Naive thymus-derived CD4-positive, alpha-beta T cell (primary cell): ENCODE data around the gene DNASE1L1. TPM values are rescaled to one million over a fixed set of nuclear protein-coding genes. Genes with fewer than 3 reads are reported as not detected.

Source experiments
- ATAC-seq: fragments of 150-1000 bp; cut with Tn5 transposase; 2 replicates; pipeline ENCODE4 v1.10.0; 2021; ENCODE audit warnings: mild to moderate bottlenecking, moderate library complexity
- CTCF ChIA-PET: fragments of 350-600 bp; sonication (Branson Sonifier 250); formaldehyde crosslinking; loops from one replicate; lab custom pipeline; 2021; ENCODE audit warnings: antibody characterized with exemption; lab: Charles Lee
- POLR2A ChIA-PET: fragments of 350-600 bp; sonication (Branson Sonifier 250); formaldehyde crosslinking; loops from one replicate; lab custom pipeline; 2021; ENCODE audit warnings: antibody characterized with exemption, inconsistent platforms; lab: Charles Lee
- DNase-seq, 9 donors: peaks; one replicate each; pipeline versions ENCODE4 v3.0.0 to v3.0.0-alpha.2; 2020 to 2022; ENCODE audit warnings: mixed read lengths in 1 of 9
- H3K27ac ChIP-seq: one replicate; pipeline ENCODE4 v1.7.0; 2013; ENCODE audit warnings: mild to moderate bottlenecking, low read depth, low read length, moderate library complexity
- H3K27me3 ChIP-seq, 2 donors: one replicate each; pipeline ENCODE4 v1.7.0; 2013; ENCODE audit warnings: low read length in 2 of 2, mild to moderate bottlenecking in 2 of 2, moderate library complexity in 2 of 2; ENCODE audit not compliant: control insufficient read depth in 2 of 2, insufficient read depth in 2 of 2
- H3K36me3 ChIP-seq, 3 experiments: 1 replicate in 2 of 3; 2 replicates in 1 of 3; pipeline ENCODE4 v1.7.0; 2013; ENCODE audit warnings: low read length in 3 of 3, mild to moderate bottlenecking in 3 of 3, moderate library complexity in 1 of 3; ENCODE audit not compliant: insufficient read depth in 3 of 3, control insufficient read depth in 2 of 3
- H3K4me1 ChIP-seq, 2 donors: one replicate each; pipeline ENCODE4 v1.7.0; 2013; ENCODE audit warnings: low read length in 2 of 2, mild to moderate bottlenecking in 2 of 2, moderate library complexity in 1 of 2; ENCODE audit not compliant: control insufficient read depth in 2 of 2, insufficient read depth in 2 of 2
- H3K4me3 ChIP-seq: 2 replicates; pipeline ENCODE4 v1.7.0; 2013; ENCODE audit warnings: mild to moderate bottlenecking, low read length
- H3K9me3 ChIP-seq, 3 experiments: 1 replicate in 2 of 3; 2 replicates in 1 of 3; pipeline ENCODE4 v1.7.0; 2013; ENCODE audit warnings: low read length in 3 of 3; ENCODE audit not compliant: control insufficient read depth in 2 of 3
- H3K27ac Mint-ChIP-seq, 9 donors: one replicate each; pipeline ENCODE4 v1.8.0; 2020 to 2022; ENCODE audit warnings: mixed read lengths in 9 of 9, mild to moderate bottlenecking in 8 of 9, moderate library complexity in 5 of 9, inconsistent platforms in 2 of 9
- H3K27me3 Mint-ChIP-seq, 5 donors: one replicate each; pipeline ENCODE4 v1.8.0; 2021 to 2022; ENCODE audit warnings: mixed read lengths in 5 of 5, mild to moderate bottlenecking in 1 of 5
- H3K36me3 Mint-ChIP-seq, 5 donors: one replicate each; pipeline ENCODE4 v1.8.0; 2020 to 2022; ENCODE audit warnings: mixed read lengths in 5 of 5, mild to moderate bottlenecking in 3 of 5, inconsistent platforms in 1 of 5
- H3K4me1 Mint-ChIP-seq, 7 donors: one replicate each; pipeline ENCODE4 v1.8.0; 2020 to 2022; ENCODE audit warnings: mixed read lengths in 7 of 7, mild to moderate bottlenecking in 3 of 7, inconsistent platforms in 1 of 7
- H3K4me3 Mint-ChIP-seq, 10 donors: one replicate each; pipeline ENCODE4 v1.8.0; 2020 to 2022; ENCODE audit warnings: mild to moderate bottlenecking in 10 of 10, mixed read lengths in 10 of 10, moderate library complexity in 6 of 10, inconsistent platforms in 2 of 10
- H3K9me3 Mint-ChIP-seq, 11 donors: one replicate each; pipeline ENCODE4 v1.8.0; 2020 to 2022; ENCODE audit warnings: mixed read lengths in 11 of 11, mild to moderate bottlenecking in 4 of 11, inconsistent platforms in 1 of 11, moderate library complexity in 1 of 11
- intact Hi-C, 2 donors: fragments of 100-400 bp; cut with micrococcal nuclease; formaldehyde crosslinking; loops; one replicate each; pipeline ENCODE4 v1.15.1; 2023
- polyA plus RNA-seq, 2 donors: library from polyadenylated mRNA; unstranded; fragments of 300-500 nt; fragmentation: Illumina TruSeq; gene quantifications; one replicate each; pipeline ENCODE4 v1.2.3, GENCODE V29; 2021
- total RNA-seq, 6 experiments: library from RNA in 5 of 6; stranded (reverse) in 5 of 6; gene quantifications; 1 replicate in 5 of 6; 2 replicates in 1 of 6; pipeline ENCODE4 v1.2.3 and lab custom pipeline; 2021 to 2026

Gene DNASE1L1
- 10 to 100 TPM; 18.4 to 31.1 (median 21.7) TPM for total RNA-seq
- 10 to 100 TPM; 11.1 to 19.6 TPM for polyA plus RNA-seq
- total RNA-seq (lab: John Stamatoyannopoulos, UW), result 22.7 reads per million, percentile 53 among the genes with 10 or more reads in this experiment

GRCh38 chrX:154409222-154409871 lies at the start of gene DNASE1L1:
DNASE1L1 (minus strand) TSS chrX:154409254; CDS start chrX:154405568, 3,686 bp downstream.
- ATAC-seq (peak; percentile 67), DNase-seq (no peak)
- Mint-ChIP-seq H3K4me3 (peak within 1 kb of the TSS in 9 of 10 donors; percentile 10 to 81 (median 60)), H3K36me3 (peaks cover 0 to 4% (median 0%) of the 10 kb centered on the region in 5 donors), H3K27ac (peak within 1 kb of the TSS in 7 of 9 donors; percentile 36 to 75 (median 62)), H3K4me1 (peaks cover 9 to 22% (median 12%) of the 10 kb centered on the region in 7 donors), H3K9me3 (peaks cover 0 to 3% (median 0%) of the 10 kb centered on the region in 11 donors), H3K27me3 (no peaks in the 10 kb centered on the region)
- intact Hi-C loops, result no loop called here
- Histone ChIP-seq H3K27ac (peak within 1 kb of the TSS; percentile 14), H3K4me3 (no peak within 1 kb of the TSS), H3K27me3 (no peaks in the 10 kb centered on the region), H3K4me1 (peaks cover 6 to 7% of the 10 kb centered on the region in 2 donors), H3K36me3 (no peaks in the 10 kb centered on the region), H3K9me3 (no peaks in the 10 kb centered on the region)
- POLR2A ChIA-PET, result interaction anchor here (1.0 to 5.2 kb wide), 3 partner anchors 9 to 80 kb away, joined by 4 to 77 read pairs (median 4); partner anchors contain the start of gene RPL10
- CTCF ChIA-PET, result no interaction called here

- Mint-ChIP-seq H3K4me3 (peak within 1 kb of the TSS; percentile 79 to 97 (median 94)), H3K27me3 (no peaks in the 10 kb centered on the region), H3K9me3 (peaks cover 0 to 4% (median 0%) of the 10 kb centered on the region in 11 donors), H3K36me3 (peaks cover 0 to 7% (median 0%) of the 10 kb centered on the region in 5 donors), H3K4me1 (peaks cover 4 to 16% (median 9%) of the 10 kb centered on the region in 7 donors), H3K27ac (peak within 1 kb of the TSS; percentile 86 to 98 (median 94))
- intact Hi-C loops, result loop anchor here in 1 of 2 donors (1.0 to 2.0 kb wide), 3 partner anchors 21 to 46 kb away; partner anchors contain the start of genes GDI1 and LAGE3
- DNase-seq (peak; percentile 40 to 74 (median 68)), ATAC-seq (peak; percentile 90)
- H3K27me3 ChIP-seq, result no peaks in the 10 kb centered on the region
- no peaks in the 10 kb centered on the region for H3K9me3 ChIP-seq
- CTCF ChIA-PET, result no interaction called here
- H3K4me1 ChIP-seq, result peaks cover 0 to 3% of the 10 kb centered on the region in 2 donors
- POLR2A ChIA-PET, result interaction anchor here (0.7 to 6.2 kb wide), 11 partner anchors 19 to 69 kb away, joined by 3 to 31 read pairs (median 4); partner anchors contain the start of genes ATP6AP1, FAM3A, LAGE3 and RPL10
- peaks cover 0 to 11% (median 0%) of the 10 kb centered on the region in 3 experiments for H3K36me3 ChIP-seq
- H3K4me3 ChIP-seq, result peak within 1 kb of the TSS; percentile 45
- H3K27ac ChIP-seq, result peak within 1 kb of the TSS; percentile 70
These were observed 49.3 kb upstream of the DNASE1L1 start, which contains the start of gene PLXNA3 for GRCh38 chrX:154458116-154458953. PLXNA3 (plus strand) TSS chrX:154458281; CDS start chrX:154460184, 1,903 bp downstream.

GRCh38 chrX:154457491-154458115 lies 48.5 kb upstream of the DNASE1L1 start:
- DNase-seq (peak in 7 of 9 donors; percentile 46 to 71 (median 65)), ATAC-seq (peak; percentile 83)
- no peaks in the 10 kb centered on the region for H3K9me3 ChIP-seq
- ChIA-PET CTCF (no interaction called here), POLR2A (interaction anchor here (0.7 to 6.2 kb wide), 9 partner anchors 15 to 69 kb away, joined by 3 to 31 read pairs (median 5); partner anchors contain the start of genes FAM3A, LAGE3, SLC10A3 and TAFAZZIN)
- H3K27me3 ChIP-seq, result no peaks in the 10 kb centered on the region
- peak overlapping the region; percentile 86 to 98 (median 94) for H3K27ac Mint-ChIP-seq
- peaks cover 0 to 4% (median 0%) of the 10 kb centered on the region in 11 donors for H3K9me3 Mint-ChIP-seq
- no peaks in the 10 kb centered on the region for H3K27me3 Mint-ChIP-seq
- H3K27ac ChIP-seq, result peak overlapping the region; percentile 70
- peak overlapping the region; percentile 79 to 97 (median 94) for H3K4me3 Mint-ChIP-seq
- H3K4me3 ChIP-seq, result peak overlapping the region; percentile 45
- peaks cover 0 to 7% (median 0%) of the 10 kb centered on the region in 3 experiments for H3K36me3 ChIP-seq
- H3K4me1 Mint-ChIP-seq, result peaks cover 4 to 16% (median 9%) of the 10 kb centered on the region in 7 donors
- H3K4me1 ChIP-seq, result peaks cover 0 to 3% of the 10 kb centered on the region in 2 donors
- peaks cover 0 to 8% (median 0%) of the 10 kb centered on the region in 5 donors for H3K36me3 Mint-ChIP-seq
- intact Hi-C loops, result loop anchor here (1.0 to 2.0 kb wide), 7 partner anchors 13 to 45 kb away; partner anchors contain the start of genes LAGE3 (in 2 of the 2), FAM50A (in 1 of the 2), GDI1 (in 1 of the 2) and SLC10A3 (in 1 of the 2)

GRCh38 chrX:154452823-154453222 lies 43.8 kb upstream of the DNASE1L1 start:
- POLR2A ChIA-PET, result no interaction called here

GRCh38 chrX:154450312-154450711 lies 41.3 kb upstream of the DNASE1L1 start:
- ATAC-seq (no peak), DNase-seq (no peak)
- no peaks in the 10 kb centered on the region for H3K4me1 ChIP-seq
- H3K27ac ChIP-seq, result no peak overlapping the region
- H3K4me3 ChIP-seq, result no peak overlapping the region
- H3K27ac Mint-ChIP-seq, result no peak overlapping the region
- no peak overlapping the region for H3K4me3 Mint-ChIP-seq
- CTCF ChIA-PET, result no interaction called here
- intact Hi-C loops, result no loop called here
- peaks cover 0 to 4% (median 0%) of the 10 kb centered on the region in 11 donors for H3K9me3 Mint-ChIP-seq
- H3K36me3 ChIP-seq, result peaks cover 0 to 42% (median 0%) of the 10 kb centered on the region in 3 experiments
- POLR2A ChIA-PET, result interaction anchor here (0.6 kb wide), 1 partner anchor 87 kb away, joined by 5 read pairs; no protein-coding TSS in a partner anchor
- H3K27me3 Mint-ChIP-seq, result no peaks in the 10 kb centered on the region
- H3K4me1 Mint-ChIP-seq, result peaks cover 0 to 6% (median 0%) of the 10 kb centered on the region in 7 donors
- H3K9me3 ChIP-seq, result no peaks in the 10 kb centered on the region
- no peaks in the 10 kb centered on the region for H3K27me3 ChIP-seq
- peaks cover 0 to 13% (median 0%) of the 10 kb centered on the region in 5 donors for H3K36me3 Mint-ChIP-seq

More at GRCh38 chrX:154452823-154453222, 43.8 kb upstream of the DNASE1L1 start:
- H3K27me3 Mint-ChIP-seq, result no peaks in the 10 kb centered on the region
- DNase-seq (no peak), ATAC-seq (no peak)
- peaks cover 0 to 6% (median 0%) of the 10 kb centered on the region in 5 donors for H3K36me3 Mint-ChIP-seq
- Histone ChIP-seq H3K27ac (no peak overlapping the region), H3K36me3 (peaks cover 0 to 33% (median 0%) of the 10 kb centered on the region in 3 experiments), H3K9me3 (no peaks in the 10 kb centered on the region), H3K4me1 (no peaks in the 10 kb centered on the region), H3K27me3 (no peaks in the 10 kb centered on the region), H3K4me3 (no peak overlapping the region)
- peaks cover 4 to 9% (median 5%) of the 10 kb centered on the region in 7 donors for H3K4me1 Mint-ChIP-seq
- CTCF ChIA-PET, result no interaction called here
- peak overlapping the region in 1 of 10 donors; percentile 12 for H3K4me3 Mint-ChIP-seq
- H3K9me3 Mint-ChIP-seq, result peaks cover 0 to 6% (median 0%) of the 10 kb centered on the region in 11 donors
- intact Hi-C loops, result no loop called here
- H3K27ac Mint-ChIP-seq, result no peak overlapping the region
